Measurements from ENCODE around the gene PRSS2. TPM values are rescaled to one million over a fixed set of nuclear protein-coding genes. Genes with fewer than 3 reads are reported as not detected.

The PRSS2 gene
- total RNA-seq, 1 experiment from 2014 or later: 0.40 TPM

DNA sequence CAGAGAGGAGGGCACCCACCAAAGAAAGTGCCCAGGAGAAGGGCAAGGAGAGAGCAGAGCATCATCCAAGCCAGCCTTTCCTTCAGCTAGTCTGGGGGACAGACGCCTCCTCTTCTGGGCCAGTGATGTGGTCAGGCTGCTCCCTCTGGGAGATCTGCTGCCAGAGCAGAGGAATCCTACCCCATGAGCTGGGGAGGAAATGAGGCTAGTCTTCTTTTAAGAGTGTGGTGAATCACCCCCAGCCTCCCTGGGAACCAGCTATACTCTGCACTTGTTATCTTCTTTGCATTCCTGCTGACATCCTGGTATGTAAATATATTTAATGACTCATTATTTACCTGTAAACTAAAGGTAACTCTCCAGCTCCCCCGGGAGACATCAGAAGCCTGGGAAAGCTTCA is 42.5 kb downstream of the PRSS2 start:
- no peaks in the 10 kb centered on the region for H3K27me3 ChIP-seq (ENCODE audit: low read length)
- H4K20me1 ChIP-seq (ENCODE audit: low read length): no peaks in the 10 kb centered on the region
- H3K9me2 ChIP-seq (replicated peaks; ENCODE audit: low read length): no peaks in the 10 kb centered on the region
- H3K9me3 ChIP-seq (ENCODE audit: low read length): no peaks in the 10 kb centered on the region
- no TSS peak for BruUV-seq (replicated peaks)
- H3K79me2 ChIP-seq (ENCODE audit: low read length): peaks cover 10% of the 10 kb centered on the region; the same call in 1 of the 2 replicates
- H3K4me2 ChIP-seq (ENCODE audit: low read length): peak overlapping the region; percentile 80
- POLR2A ChIA-PET (ENCODE audit: unreplicated experiment): interaction anchor here (0.8 to 1.2 kb wide), 5 partner anchors 15 to 305 kb away, joined by 4 to 9 read pairs (median 5); partner anchors contain the start of gene EPHB6
- CTCF ChIA-PET: interaction anchor here (0.8 to 8.1 kb wide), 6 partner anchors 15 to 209 kb away, joined by 3 to 90 read pairs (median 8); no protein-coding TSS in a partner anchor
- ATAC-seq (peak; percentile 76), DNase-seq (peak; percentile 97)
- no peaks in the 10 kb centered on the region for H3K36me3 ChIP-seq (ENCODE audit: low read depth, low read length)
- TF ChIP-seq EZH2phosphoT487 (IDR thresholded peaks at IDR 0.05; ENCODE audit: borderline replicate concordance, low read length) (no peak), EZH2 (IDR thresholded peaks at IDR 0.05; ENCODE audit: low read length, unreplicated experiment) (no peak)
- TF ChIP-seq, protein P1, sequence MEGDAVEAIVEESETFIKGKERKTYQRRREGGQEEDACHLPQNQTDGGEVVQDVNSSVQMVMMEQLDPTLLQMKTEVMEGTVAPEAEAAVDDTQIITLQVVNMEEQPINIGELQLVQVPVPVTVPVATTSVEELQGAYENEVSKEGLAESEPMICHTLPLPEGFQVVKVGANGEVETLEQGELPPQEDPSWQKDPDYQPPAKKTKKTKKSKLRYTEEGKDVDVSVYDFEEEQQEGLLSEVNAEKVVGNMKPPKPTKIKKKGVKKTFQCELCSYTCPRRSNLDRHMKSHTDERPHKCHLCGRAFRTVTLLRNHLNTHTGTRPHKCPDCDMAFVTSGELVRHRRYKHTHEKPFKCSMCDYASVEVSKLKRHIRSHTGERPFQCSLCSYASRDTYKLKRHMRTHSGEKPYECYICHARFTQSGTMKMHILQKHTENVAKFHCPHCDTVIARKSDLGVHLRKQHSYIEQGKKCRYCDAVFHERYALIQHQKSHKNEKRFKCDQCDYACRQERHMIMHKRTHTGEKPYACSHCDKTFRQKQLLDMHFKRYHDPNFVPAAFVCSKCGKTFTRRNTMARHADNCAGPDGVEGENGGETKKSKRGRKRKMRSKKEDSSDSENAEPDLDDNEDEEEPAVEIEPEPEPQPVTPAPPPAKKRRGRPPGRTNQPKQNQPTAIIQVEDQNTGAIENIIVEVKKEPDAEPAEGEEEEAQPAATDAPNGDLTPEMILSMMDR (conservative IDR thresholded peaks at IDR 0.05; ENCODE audit: low read depth, low read length): no peak
- no peak overlapping the region for H2AFZ ChIP-seq (ENCODE audit: low read length)
- peaks cover 62% of the 10 kb centered on the region for H3K4me1 ChIP-seq (ENCODE audit: insufficient read depth, low read length)
- H3K4me3 ChIP-seq (ENCODE audit: low read length): peak overlapping the region; percentile 41
- peak overlapping the region; percentile 99 for H3K9ac ChIP-seq (ENCODE audit: low read length)
- peaks cover 17% of the 10 kb centered on the region for H3F3A ChIP-seq (ENCODE audit: low read length, unreplicated experiment)
- intact Hi-C loops (cut with micrococcal nuclease): loop anchor here (1.0 to 5.0 kb wide), 4 partner anchors 22 to 211 kb away; no protein-coding TSS in a partner anchor
- H3K27ac ChIP-seq (ENCODE audit: low read length): peak overlapping the region; percentile 98

GRCh38 chr7:142813699-142814098 is 42.9 kb downstream of the PRSS2 start:
- Histone ChIP-seq H3K36me3 (ENCODE audit: low read depth, low read length) (no peaks in the 10 kb centered on the region), H3K9me3 (ENCODE audit: low read length) (no peaks in the 10 kb centered on the region), H3K9ac (ENCODE audit: low read length) (peak overlapping the region; percentile 99), H4K20me1 (ENCODE audit: low read length) (no peaks in the 10 kb centered on the region), H3K79me2 (ENCODE audit: low read length) (peaks cover 10% of the 10 kb centered on the region; the same call in 1 of the 2 replicates), H3K9me2 (replicated peaks; ENCODE audit: low read length) (no peaks in the 10 kb centered on the region), H3K4me3 (ENCODE audit: low read length) (peak overlapping the region; percentile 45), H3F3A (ENCODE audit: low read length, unreplicated experiment) (peaks cover 13% of the 10 kb centered on the region), H3K4me2 (ENCODE audit: low read length) (peak overlapping the region; percentile 74), H3K27ac (ENCODE audit: low read length) (peak overlapping the region; percentile 98), H3K4me1 (ENCODE audit: insufficient read depth, low read length) (peaks cover 58% of the 10 kb centered on the region), H2AFZ (ENCODE audit: low read length) (no peak overlapping the region), H3K27me3 (ENCODE audit: low read length) (no peaks in the 10 kb centered on the region)
- ChIA-PET POLR2A (ENCODE audit: unreplicated experiment) (interaction anchor here (0.6 to 1.2 kb wide), 6 partner anchors 16 to 306 kb away, joined by 4 to 9 read pairs (median 5); partner anchors contain the start of gene EPHB6), CTCF (interaction anchor here (0.8 to 8.1 kb wide), 8 partner anchors 14 to 210 kb away, joined by 3 to 90 read pairs (median 5); no protein-coding TSS in a partner anchor)
- peak; percentile 1; the same call in 1 of the 2 replicates for ATAC-seq
- BruUV-seq (replicated peaks): TSS peak; percentile 44
- no peak for TF ChIP-seq EZH2 (IDR thresholded peaks at IDR 0.05; ENCODE audit: low read length, unreplicated experiment)
- no peak for TF ChIP-seq EZH2phosphoT487 (IDR thresholded peaks at IDR 0.05; ENCODE audit: borderline replicate concordance, low read length)
- TF ChIP-seq, protein P1 (conservative IDR thresholded peaks at IDR 0.05; ENCODE audit: low read depth, low read length): no peak
- intact Hi-C loops (cut with micrococcal nuclease): loop anchor here (1.0 to 5.0 kb wide), 4 partner anchors 22 to 211 kb away; no protein-coding TSS in a partner anchor
- no peak for DNase-seq

GRCh38 chr7:142814451-142814850 is 43.7 kb downstream of the PRSS2 start:
- CTCF ChIA-PET: interaction anchor here (1.0 to 8.1 kb wide), 5 partner anchors 14 to 31 kb away, joined by 3 to 90 read pairs (median 4); no protein-coding TSS in a partner anchor
- intact Hi-C loops (cut with micrococcal nuclease): loop anchor here (5.0 kb wide), 2 partner anchors 53 to 212 kb away; no protein-coding TSS in a partner anchor
- peaks cover 13% of the 10 kb centered on the region for H3F3A ChIP-seq (ENCODE audit: low read length, unreplicated experiment)
- H3K27me3 ChIP-seq (ENCODE audit: low read length): no peaks in the 10 kb centered on the region
- peak overlapping the region; percentile 99 for H3K9ac ChIP-seq (ENCODE audit: low read length)
- no TSS peak for BruUV-seq (replicated peaks)
- no peaks in the 10 kb centered on the region for H3K9me3 ChIP-seq (ENCODE audit: low read length)
- H3K4me3 ChIP-seq (ENCODE audit: low read length): peak overlapping the region; percentile 45
- H2AFZ ChIP-seq (ENCODE audit: low read length): no peak overlapping the region
- ATAC-seq (no peak), DNase-seq (peak; percentile 41)
- H3K4me1 ChIP-seq (ENCODE audit: insufficient read depth, low read length): peaks cover 51% of the 10 kb centered on the region
- POLR2A ChIA-PET (ENCODE audit: unreplicated experiment): interaction anchor here (0.6 kb wide), 1 partner anchor 109 kb away, joined by 6 read pairs; no protein-coding TSS in a partner anchor
- TF ChIP-seq EZH2phosphoT487 (IDR thresholded peaks at IDR 0.05; ENCODE audit: borderline replicate concordance, low read length) (no peak), EZH2 (IDR thresholded peaks at IDR 0.05; ENCODE audit: low read length, unreplicated experiment) (no peak)
- TF ChIP-seq, protein P1 (conservative IDR thresholded peaks at IDR 0.05; ENCODE audit: low read depth, low read length): no peak
- no peaks in the 10 kb centered on the region for H3K9me2 ChIP-seq (replicated peaks; ENCODE audit: low read length)
- H3K79me2 ChIP-seq (ENCODE audit: low read length): peaks cover 10% of the 10 kb centered on the region; the same call in 1 of the 2 replicates
- peak overlapping the region; percentile 74 for H3K4me2 ChIP-seq (ENCODE audit: low read length)
- H4K20me1 ChIP-seq (ENCODE audit: low read length): no peaks in the 10 kb centered on the region
- H3K36me3 ChIP-seq (ENCODE audit: low read depth, low read length): no peaks in the 10 kb centered on the region
- peak overlapping the region; percentile 98 for H3K27ac ChIP-seq (ENCODE audit: low read length)
